ENCODE results near the gene KRT2. TPM values are rescaled to one million over a fixed set of nuclear protein-coding genes. Genes with fewer than 3 reads are reported as not detected.

KRT2 gene
- total RNA-seq, 2 experiments from 2014 or later = 0.10 TPM; not detected in 1

DNA sequence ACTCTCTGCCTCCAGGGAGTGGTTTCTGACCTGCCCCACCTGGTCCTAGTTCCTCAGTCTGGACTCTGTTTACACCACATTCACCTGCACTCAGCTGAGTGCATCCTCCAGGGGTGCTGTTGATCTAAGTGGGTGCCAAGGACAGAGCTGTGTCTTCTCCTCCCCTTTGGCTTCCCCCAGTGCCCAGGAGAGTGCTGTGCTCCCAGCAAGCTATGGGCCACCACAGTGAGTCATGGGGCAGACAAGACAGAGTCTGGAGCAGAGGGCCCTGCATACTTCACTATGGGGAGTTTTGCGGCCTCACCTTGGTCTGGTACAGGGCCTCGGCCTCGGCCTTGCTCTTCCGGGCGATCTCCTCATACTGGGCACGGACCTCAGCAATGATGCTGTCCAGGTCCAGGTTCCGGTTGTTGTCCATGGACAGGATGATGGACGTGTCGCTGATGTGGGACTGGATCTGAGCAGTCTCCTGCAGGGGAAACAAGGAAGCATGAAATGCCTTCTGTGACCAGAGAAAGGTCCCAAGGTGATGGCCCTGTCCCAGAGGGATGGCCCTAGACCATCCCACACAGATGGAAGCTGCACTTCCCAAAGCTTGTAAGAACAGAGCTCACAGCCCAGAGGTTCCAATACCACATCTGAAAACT is 38.5 kb downstream of the KRT2 start:
- DNase-seq (no peak), ATAC-seq (no peak)
- Mint-ChIP-seq H3K27me3 (ENCODE audit: low read depth) (peaks cover 6% of the 10 kb centered on the region), H3K9me3 (ENCODE audit: insufficient read depth) (no peaks in the 10 kb centered on the region), H3K4me3 (no peak overlapping the region), H3K4me1 (ENCODE audit: low read depth) (peaks cover 71% of the 10 kb centered on the region), H3K36me3 (ENCODE audit: low read depth) (no peaks in the 10 kb centered on the region), H3K27ac (peak overlapping the region; percentile 12)
- CTCF ChIA-PET = interaction anchor here (1.0 to 3.7 kb wide), 4 partner anchors 11 to 31 kb away, joined by 3 to 31 read pairs (median 4); no protein-coding TSS in a partner anchor
- POLR2A ChIA-PET = no interaction called here

DNA sequence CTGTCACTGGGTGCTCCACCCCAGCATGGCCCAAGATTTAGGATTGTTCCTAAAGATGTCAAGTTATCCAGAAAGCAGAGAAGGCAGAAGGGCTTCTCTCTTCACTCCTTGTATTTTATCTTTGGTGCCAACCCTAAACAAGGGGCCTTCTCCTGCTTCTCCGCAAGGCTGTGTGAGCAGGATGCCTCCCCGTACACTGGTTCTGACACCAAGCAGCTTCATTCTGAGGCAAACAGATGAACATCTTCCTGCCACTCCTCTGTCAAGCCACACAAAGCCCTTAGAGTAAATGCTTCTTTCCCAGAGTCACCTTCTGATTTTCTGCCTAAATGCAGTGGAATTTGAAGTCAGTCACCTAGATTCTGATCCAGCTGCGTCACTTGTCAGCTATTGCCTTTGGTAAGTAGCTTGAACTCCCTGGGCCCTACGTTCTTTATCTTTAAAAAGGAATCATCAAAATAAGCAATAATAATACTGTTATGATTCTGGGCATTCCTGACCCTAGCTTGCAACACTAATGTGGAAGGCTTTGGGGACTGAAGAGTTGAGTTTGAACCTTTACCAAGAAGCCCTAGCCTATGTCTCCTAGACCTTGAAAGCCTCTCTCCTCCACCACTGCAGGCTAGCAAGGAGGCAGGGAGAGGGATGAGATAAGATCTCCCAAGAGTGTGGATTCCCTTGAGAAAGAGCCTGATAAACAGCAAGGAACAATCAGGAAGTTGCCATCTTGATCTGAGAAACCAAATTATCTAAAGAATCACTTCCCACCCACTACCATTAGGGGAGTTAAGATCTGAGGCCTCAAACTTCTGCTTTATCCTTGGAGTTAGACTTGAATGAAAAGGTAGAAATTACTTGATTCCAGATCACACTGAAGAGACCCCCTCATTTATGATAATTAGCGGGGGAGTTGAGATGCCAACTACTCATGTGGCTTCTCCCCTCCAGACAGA is 39.3 kb downstream of the KRT2 start:
- H3K9me3 Mint-ChIP-seq (ENCODE audit: insufficient read depth) = no peaks in the 10 kb centered on the region
- peaks cover 6% of the 10 kb centered on the region for H3K27me3 Mint-ChIP-seq (ENCODE audit: low read depth)
- ChIA-PET CTCF (interaction anchor here (0.8 to 3.7 kb wide), 7 partner anchors 11 to 258 kb away, joined by 3 to 31 read pairs (median 4); no protein-coding TSS in a partner anchor), POLR2A (interaction anchor here (1.2 kb wide), 1 partner anchor 21 kb away, joined by 4 read pairs; no protein-coding TSS in a partner anchor)
- peaks cover 75% of the 10 kb centered on the region for H3K4me1 Mint-ChIP-seq (ENCODE audit: low read depth)
- H3K4me3 Mint-ChIP-seq = no peak overlapping the region
- DNase-seq (no peak), ATAC-seq (no peak)
- H3K36me3 Mint-ChIP-seq (ENCODE audit: low read depth) = no peaks in the 10 kb centered on the region
- H3K27ac Mint-ChIP-seq = peak overlapping the region; percentile 58

DNA sequence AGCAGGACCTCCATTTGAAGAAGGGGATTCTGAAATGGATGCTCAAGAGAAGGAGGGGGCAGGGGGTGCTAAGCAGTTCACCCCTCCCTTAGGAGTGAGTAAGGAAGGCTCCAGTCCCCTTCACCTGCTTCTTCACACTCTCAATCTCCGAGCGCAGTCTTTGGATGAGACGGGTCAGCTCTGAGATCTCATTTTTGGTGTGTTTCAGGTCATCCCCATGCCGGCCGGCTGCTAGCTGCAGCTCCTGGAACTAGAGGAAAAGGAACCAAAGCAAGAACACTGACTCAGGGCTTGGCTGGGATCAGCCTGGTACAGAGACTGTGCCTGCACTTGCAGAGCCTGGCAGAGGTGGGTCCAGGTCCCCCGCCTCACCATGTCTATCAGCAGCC is 40.9 kb downstream of the KRT2 start:
- Mint-ChIP-seq H3K27ac (peak overlapping the region; percentile 66), H3K4me3 (no peak overlapping the region), H3K27me3 (ENCODE audit: low read depth) (peaks cover 3% of the 10 kb centered on the region), H3K4me1 (ENCODE audit: low read depth) (peaks cover 68% of the 10 kb centered on the region), H3K36me3 (ENCODE audit: low read depth) (no peaks in the 10 kb centered on the region), H3K9me3 (ENCODE audit: insufficient read depth) (no peaks in the 10 kb centered on the region)
- POLR2A ChIA-PET = interaction anchor here (1.3 to 1.4 kb wide), 2 partner anchors 10 to 15 kb away, joined by 3 read pairs; partner anchors contain the start of gene KRT72
- DNase-seq (no peak), ATAC-seq (no peak)
- CTCF ChIA-PET = interaction anchor here (1.0 to 3.7 kb wide), 12 partner anchors 8 to 262 kb away, joined by 3 to 31 read pairs (median 4); no protein-coding TSS in a partner anchor

DNA sequence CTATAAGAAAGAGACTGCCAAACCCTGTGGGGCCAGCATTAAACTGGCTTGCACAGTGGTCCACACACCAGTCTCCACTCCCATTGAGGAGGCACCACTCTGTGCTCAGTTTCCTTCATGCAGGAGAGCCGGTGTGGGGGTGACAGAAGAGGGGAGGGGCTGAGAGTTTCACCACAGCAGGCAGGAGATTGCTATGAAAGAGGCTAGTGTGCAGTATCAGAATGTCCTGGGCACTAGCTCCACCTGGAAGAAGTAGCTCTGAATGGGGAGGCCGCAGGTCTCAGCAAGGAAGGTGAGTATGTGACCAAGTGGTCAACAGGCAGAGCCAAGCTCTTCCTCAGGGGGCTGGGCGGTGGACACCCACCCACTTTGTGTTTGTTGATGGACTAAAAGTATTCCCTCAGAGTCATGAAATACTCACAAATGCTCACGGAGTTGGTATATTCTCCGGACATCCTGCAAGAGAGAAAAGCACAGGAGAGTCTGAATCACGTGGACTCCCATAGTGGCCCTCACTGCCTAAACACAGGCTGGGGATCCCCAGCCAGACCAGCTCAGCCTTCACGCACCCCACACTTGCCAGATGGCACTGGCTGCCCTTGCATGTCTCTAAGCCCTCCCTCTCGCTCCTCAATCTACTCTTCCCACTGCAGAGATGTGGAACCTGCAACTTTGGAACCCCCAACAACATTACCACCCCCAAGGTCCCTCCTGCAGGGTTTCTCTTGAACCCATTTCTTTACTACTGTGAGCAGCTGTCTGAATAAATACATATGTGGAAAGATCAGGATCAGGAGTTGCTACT is 43.0 kb downstream of the KRT2 start:
- no peak overlapping the region for H3K4me3 Mint-ChIP-seq
- H3K27me3 Mint-ChIP-seq (ENCODE audit: low read depth) = peaks cover 3% of the 10 kb centered on the region
- no peak overlapping the region for H3K27ac Mint-ChIP-seq
- DNase-seq (no peak), ATAC-seq (no peak)
- H3K36me3 Mint-ChIP-seq (ENCODE audit: low read depth) = no peaks in the 10 kb centered on the region
- ChIA-PET CTCF (interaction anchor here (0.8 to 2.1 kb wide), 7 partner anchors 13 to 276 kb away, joined by 3 to 6 read pairs (median 5); no protein-coding TSS in a partner anchor), POLR2A (no interaction called here)
- H3K4me1 Mint-ChIP-seq (ENCODE audit: low read depth) = peaks cover 65% of the 10 kb centered on the region
- H3K9me3 Mint-ChIP-seq (ENCODE audit: insufficient read depth) = no peaks in the 10 kb centered on the region

DNA sequence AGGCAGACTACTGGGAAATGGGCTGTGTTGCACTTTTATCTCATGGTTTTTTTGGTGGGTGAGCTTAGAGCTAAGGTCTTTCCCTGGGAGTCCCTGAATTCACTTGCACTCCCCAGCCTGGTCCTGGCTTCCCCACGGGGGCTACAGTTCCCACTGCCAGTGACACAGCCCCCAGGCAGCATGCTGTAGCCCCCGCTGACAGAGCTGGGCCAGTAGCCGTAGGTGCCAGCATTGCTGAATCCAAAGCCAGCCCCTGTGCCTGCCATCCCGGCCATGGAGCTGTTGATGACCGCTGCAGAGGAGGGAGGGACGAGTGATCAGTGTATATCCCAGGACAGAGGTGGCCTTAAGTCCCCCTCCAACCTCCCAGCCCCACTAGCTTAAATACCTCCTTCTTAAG is 43.9 kb downstream of the KRT2 start:
- Mint-ChIP-seq H3K4me1 (ENCODE audit: low read depth) (peaks cover 68% of the 10 kb centered on the region), H3K36me3 (ENCODE audit: low read depth) (no peaks in the 10 kb centered on the region), H3K9me3 (ENCODE audit: insufficient read depth) (no peaks in the 10 kb centered on the region), H3K4me3 (no peak overlapping the region), H3K27ac (no peak overlapping the region), H3K27me3 (ENCODE audit: low read depth) (peaks cover 3% of the 10 kb centered on the region)
- CTCF ChIA-PET = interaction anchor here (0.7 to 2.1 kb wide), 6 partner anchors 13 to 271 kb away, joined by 3 to 6 read pairs (median 4); no protein-coding TSS in a partner anchor
- no peak for DNase-seq
- no peak for ATAC-seq
- POLR2A ChIA-PET = no interaction called here

DNA sequence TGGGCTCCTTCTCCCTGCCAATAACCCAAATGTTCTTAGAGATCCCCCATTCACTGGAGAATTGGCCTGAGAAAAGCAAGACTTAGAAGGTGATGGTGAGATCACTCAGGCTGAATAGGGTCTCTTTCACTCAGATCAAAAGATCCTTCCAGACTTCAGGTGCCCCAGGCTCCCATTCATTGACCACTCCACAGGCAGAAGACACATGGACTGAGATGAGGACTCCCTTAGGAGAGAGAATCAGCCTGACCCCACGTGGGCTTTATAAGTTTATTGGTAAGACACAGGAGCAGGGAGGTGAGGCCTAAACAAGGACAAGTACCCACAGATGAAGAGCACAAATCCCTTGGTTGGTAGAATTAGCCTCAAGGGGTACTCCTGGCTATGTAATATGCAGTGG is 44.7 kb downstream of the KRT2 start:
- Mint-ChIP-seq H3K4me1 (ENCODE audit: low read depth) (peaks cover 61% of the 10 kb centered on the region), H3K36me3 (ENCODE audit: low read depth) (no peaks in the 10 kb centered on the region), H3K27me3 (ENCODE audit: low read depth) (peaks cover 3% of the 10 kb centered on the region), H3K4me3 (no peak overlapping the region), H3K27ac (no peak overlapping the region), H3K9me3 (ENCODE audit: insufficient read depth) (no peaks in the 10 kb centered on the region)
- ChIA-PET CTCF (interaction anchor here (0.7 to 2.1 kb wide), 2 partner anchors 18 to 272 kb away, joined by 3 to 6 read pairs; no protein-coding TSS in a partner anchor), POLR2A (no interaction called here)
- DNase-seq = no peak
- ATAC-seq = no peak

DNA sequence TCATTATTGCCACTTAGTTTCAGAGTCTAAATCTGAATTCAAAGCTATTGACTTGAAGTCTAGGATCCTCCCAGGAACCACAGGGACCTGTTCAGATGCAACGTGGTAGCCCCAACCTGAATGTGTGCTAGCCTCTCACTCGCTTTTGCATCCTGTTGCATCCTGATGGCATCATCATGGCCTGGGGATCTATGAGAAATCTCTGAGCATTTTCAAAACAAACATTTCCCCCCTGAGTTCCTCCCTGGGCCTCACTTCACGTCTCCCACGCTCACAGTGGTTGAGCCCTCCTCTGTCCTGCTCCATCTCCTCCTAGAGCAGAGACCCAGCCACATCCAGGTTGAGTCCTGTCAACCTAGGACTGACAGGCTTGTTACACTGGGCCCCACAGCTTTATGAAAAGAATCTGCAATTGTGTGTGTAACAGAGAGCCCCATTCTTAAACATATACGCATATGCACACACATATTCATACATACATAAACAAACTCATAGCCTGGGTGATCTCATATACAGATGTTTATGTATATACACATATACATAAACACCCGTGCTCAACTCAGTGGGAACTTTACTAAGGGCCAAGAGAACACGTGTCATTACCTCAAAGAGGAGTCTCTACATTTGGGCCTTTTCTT is 45.3 kb downstream of the KRT2 start:
- Mint-ChIP-seq H3K27me3 (ENCODE audit: low read depth) (peaks cover 3% of the 10 kb centered on the region), H3K27ac (no peak overlapping the region), H3K36me3 (ENCODE audit: low read depth) (no peaks in the 10 kb centered on the region), H3K9me3 (ENCODE audit: insufficient read depth) (no peaks in the 10 kb centered on the region), H3K4me3 (no peak overlapping the region), H3K4me1 (ENCODE audit: low read depth) (peaks cover 58% of the 10 kb centered on the region)
- ChIA-PET POLR2A (no interaction called here), CTCF (interaction anchor here (0.8 to 2.6 kb wide), 5 partner anchors 20 to 273 kb away, joined by 3 to 6 read pairs (median 4); no protein-coding TSS in a partner anchor)
- DNase-seq = no peak
- no peak for ATAC-seq

DNA sequence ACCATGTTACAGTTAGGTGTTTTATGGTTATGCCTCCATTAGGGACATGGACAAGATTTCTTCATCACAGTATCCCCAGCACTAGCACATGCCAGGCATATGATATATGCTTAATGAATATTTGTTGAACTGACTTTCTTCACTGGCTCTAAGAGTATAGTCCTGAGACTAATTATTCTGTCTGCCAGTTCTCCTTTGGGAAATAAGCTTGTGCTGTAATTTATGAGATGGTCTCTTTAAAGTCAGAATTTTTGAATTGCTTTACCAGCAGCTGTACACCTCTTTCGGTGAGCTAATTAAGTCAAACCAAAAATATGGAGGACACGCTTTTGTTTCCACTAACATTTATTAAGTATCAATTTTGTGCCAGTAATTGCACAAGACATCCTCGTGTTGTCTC is 45.9 kb downstream of the KRT2 start:
- no peaks in the 10 kb centered on the region for H3K9me3 Mint-ChIP-seq (ENCODE audit: insufficient read depth)

DNA sequence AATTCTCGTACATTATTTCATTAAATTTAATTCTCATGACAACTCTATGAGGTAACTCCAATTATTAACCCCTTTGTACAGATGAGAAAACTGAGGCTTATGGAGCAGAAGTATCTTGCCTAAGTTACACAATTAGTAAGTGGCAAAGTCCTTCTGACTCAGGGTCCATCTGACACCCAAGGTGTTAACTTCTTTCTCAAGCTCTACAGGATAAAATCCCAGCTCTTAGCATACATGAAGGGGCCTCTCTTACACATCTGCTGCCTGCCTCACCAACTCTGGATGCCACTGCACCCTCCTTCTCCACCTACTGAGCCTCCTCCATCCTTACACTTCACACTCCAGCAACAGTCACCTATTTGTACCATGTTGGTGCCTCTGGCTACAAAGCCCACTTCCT is 46.5 kb downstream of the KRT2 start:
- DNase-seq (no peak), ATAC-seq (no peak)

More for the DNA sequence above, 45.9 kb downstream of the KRT2 start:
- no peak for DNase-seq
- no peak overlapping the region for H3K4me3 Mint-ChIP-seq
- peaks cover 52% of the 10 kb centered on the region for H3K4me1 Mint-ChIP-seq (ENCODE audit: low read depth)
- H3K27me3 Mint-ChIP-seq (ENCODE audit: low read depth) = peaks cover 5% of the 10 kb centered on the region
- ChIA-PET POLR2A (interaction anchor here (0.9 kb wide), 1 partner anchor 9 kb away, joined by 3 read pairs; no protein-coding TSS in a partner anchor), CTCF (interaction anchor here (0.8 to 2.6 kb wide), 5 partner anchors 20 to 273 kb away, joined by 3 to 6 read pairs (median 4); no protein-coding TSS in a partner anchor)
- H3K36me3 Mint-ChIP-seq (ENCODE audit: low read depth) = no peaks in the 10 kb centered on the region
- no peak for ATAC-seq
- H3K27ac Mint-ChIP-seq = no peak overlapping the region

DNA sequence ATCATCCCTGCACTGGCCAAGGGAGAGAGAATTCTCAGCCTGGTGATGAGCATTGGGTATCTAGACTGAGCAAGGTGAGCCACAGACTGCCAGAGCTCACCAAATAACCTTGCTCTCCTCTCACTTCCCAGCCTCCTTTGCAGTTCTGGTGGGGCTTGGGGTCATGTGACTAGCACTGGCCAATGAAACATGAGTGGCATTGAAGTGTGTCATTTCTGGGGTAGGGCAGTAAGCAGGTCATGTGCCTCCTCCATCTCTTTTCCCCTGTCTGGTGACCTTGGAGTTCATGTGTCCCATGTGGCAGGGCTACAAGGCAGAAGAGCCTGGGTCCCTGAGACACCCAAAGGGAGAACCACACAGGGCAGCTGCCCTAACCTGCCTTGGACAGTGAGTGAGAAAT is 47.2 kb downstream of the KRT2 start:
- H3K36me3 Mint-ChIP-seq (ENCODE audit: low read depth) = no peaks in the 10 kb centered on the region
- peaks cover 9% of the 10 kb centered on the region for H3K27me3 Mint-ChIP-seq (ENCODE audit: low read depth)
- ATAC-seq = no peak
- no peak for DNase-seq
- no peak overlapping the region for H3K27ac Mint-ChIP-seq
- ChIA-PET POLR2A (no interaction called here), CTCF (interaction anchor here (1.0 to 2.6 kb wide), 3 partner anchors 19 to 29 kb away, joined by 3 to 6 read pairs (median 4); no protein-coding TSS in a partner anchor)
- H3K9me3 Mint-ChIP-seq (ENCODE audit: insufficient read depth) = no peaks in the 10 kb centered on the region
- no peak overlapping the region for H3K4me3 Mint-ChIP-seq
- peaks cover 40% of the 10 kb centered on the region for H3K4me1 Mint-ChIP-seq (ENCODE audit: low read depth)

More for the DNA sequence above, 46.5 kb downstream of the KRT2 start:
- H3K36me3 Mint-ChIP-seq (ENCODE audit: low read depth) = no peaks in the 10 kb centered on the region
- no peaks in the 10 kb centered on the region for H3K9me3 Mint-ChIP-seq (ENCODE audit: insufficient read depth)
- H3K27ac Mint-ChIP-seq = no peak overlapping the region
- peaks cover 46% of the 10 kb centered on the region for H3K4me1 Mint-ChIP-seq (ENCODE audit: low read depth)
- ChIA-PET CTCF (interaction anchor here (0.8 to 2.6 kb wide), 5 partner anchors 19 to 274 kb away, joined by 3 to 6 read pairs (median 4); no protein-coding TSS in a partner anchor), POLR2A (interaction anchor here (0.9 kb wide), 1 partner anchor 8 kb away, joined by 3 read pairs; no protein-coding TSS in a partner anchor)
- H3K4me3 Mint-ChIP-seq = no peak overlapping the region
- peaks cover 5% of the 10 kb centered on the region for H3K27me3 Mint-ChIP-seq (ENCODE audit: low read depth)

Measured in activated CD8-positive, alpha-beta T cell treated with anti-CD3 and anti-CD28 coated beads, Interleukin-2, amount 10 ng/mL, durations not matched to agents 7 days and 5 days (primary cell).